ENCODE data around the gene LACRT. TPM values are rescaled to one million over a fixed set of nuclear protein-coding genes. Genes with fewer than 3 reads are reported as not detected.

LACRT gene
- total RNA-seq, 2 donors from 2014 or later, result not detected

GRCh38 chr12:54586620-54587019, 48.1 kb downstream of the LACRT start:
- no peaks in the 10 kb centered on the region for H3K9me3 ChIP-seq
- H3K4me3 ChIP-seq, result no peak overlapping the region
- no peak overlapping the region for H3K27ac ChIP-seq
- H3K27me3 ChIP-seq, result peaks cover 4% of the 10 kb centered on the region
- H3K36me3 ChIP-seq, result no peaks in the 10 kb centered on the region
- no peak overlapping the region for H3K9ac ChIP-seq (ENCODE audit: low read depth in 2 of 2, low read length in 2 of 2)
- DNase-seq, result no peak
- TF ChIP-seq CTCF (IDR thresholded peaks at IDR 0.05), result no peak
- intact Hi-C loops (cut with DNase I), result no loop called here
- H3K4me1 ChIP-seq, result peaks cover 4% of the 10 kb centered on the region

- Histone ChIP-seq H3K4me3 (no peak overlapping the region), H3K9ac (ENCODE audit: low read depth in 2 of 2, low read length in 2 of 2) (no peak overlapping the region)
These were observed 49.5 kb downstream of the LACRT start for GRCh38 chr12:54585243-54585642.

GRCh38 chr12:54584128-54584527, 50.6 kb downstream of the LACRT start:
- intact Hi-C loops (cut with DNase I), result no loop called here
- no peak overlapping the region for H3K27ac ChIP-seq

More at GRCh38 chr12:54585243-54585642, 49.5 kb downstream of the LACRT start:
- Histone ChIP-seq H3K27me3 (peaks cover 4% of the 10 kb centered on the region), H3K9me3 (no peaks in the 10 kb centered on the region), H3K36me3 (no peaks in the 10 kb centered on the region), H3K4me1 (peaks cover 4% of the 10 kb centered on the region), H3K27ac (no peak overlapping the region)
- TF ChIP-seq CTCF (IDR thresholded peaks at IDR 0.05), result no peak
- intact Hi-C loops (cut with DNase I), result no loop called here
- DNase-seq, result no peak

GRCh38 chr12:54583726-54584125, 51.0 kb downstream of the LACRT start:
- no peak for DNase-seq
- Histone ChIP-seq H3K9me3 (no peaks in the 10 kb centered on the region), H3K4me1 (peaks cover 2% of the 10 kb centered on the region), H3K9ac (ENCODE audit: low read depth in 2 of 2, low read length in 2 of 2) (no peak overlapping the region), H3K4me3 (no peak overlapping the region), H3K27me3 (no peaks in the 10 kb centered on the region), H3K27ac (no peak overlapping the region), H3K36me3 (no peaks in the 10 kb centered on the region)
- intact Hi-C loops (cut with DNase I), result no loop called here
- no peak for TF ChIP-seq CTCF (IDR thresholded peaks at IDR 0.05)

More at GRCh38 chr12:54584128-54584527, 50.6 kb downstream of the LACRT start:
- no peak for DNase-seq
- no peak for TF ChIP-seq CTCF (IDR thresholded peaks at IDR 0.05)
- Histone ChIP-seq H3K4me3 (no peak overlapping the region), H3K9ac (ENCODE audit: low read depth in 2 of 2, low read length in 2 of 2) (no peak overlapping the region), H3K9me3 (no peaks in the 10 kb centered on the region), H3K36me3 (no peaks in the 10 kb centered on the region), H3K4me1 (peaks cover 4% of the 10 kb centered on the region), H3K27me3 (peaks cover 1% of the 10 kb centered on the region)

- H3K9ac ChIP-seq (ENCODE audit: low read depth in 2 of 2, low read length in 2 of 2), result no peak overlapping the region
- no peak for TF ChIP-seq CTCF (IDR thresholded peaks at IDR 0.05)
- intact Hi-C loops (cut with DNase I), result no loop called here
- H3K9me3 ChIP-seq, result no peaks in the 10 kb centered on the region
- H3K4me3 ChIP-seq, result no peak overlapping the region
- DNase-seq, result no peak
- no peaks in the 10 kb centered on the region for H3K36me3 ChIP-seq
- no peak overlapping the region for H3K27ac ChIP-seq
- no peaks in the 10 kb centered on the region for H3K4me1 ChIP-seq
- no peaks in the 10 kb centered on the region for H3K27me3 ChIP-seq
These were observed 53.3 kb downstream of the LACRT start for GRCh38 chr12:54581412-54581811.

Other genes starting within 250 kb of the LACRT start
- 100 to 1,000 TPM in 1 of 2 donors, 1 to 10 TPM in 1; 7.8 to 120 TPM for gene ITGA5, start 215.6 kb downstream of the LACRT start, total RNA-seq
- gene GTSF1, start 161.3 kb downstream of the LACRT start, total RNA-seq, result under 1 TPM in 1 of 2 donors, not detected in 1; 0.99 TPM
- gene NCKAP1L, start 137.1 kb downstream of the LACRT start, total RNA-seq, result 10 to 100 TPM in 1 of 2 donors, 1 to 10 TPM in 1; 3.6 to 13.8 TPM
- 1 to 10 TPM in 1 of 2 donors, under 1 TPM in 1; 0.40 to 1.0 TPM for gene PDE1B, start 85.3 kb downstream of the LACRT start, total RNA-seq
- 1 to 10 TPM in 1 of 2 donors, not detected in 1; 5.2 TPM for gene PPP1R1A, start 46.2 kb downstream of the LACRT start, total RNA-seq
- gene DCD, start 13.5 kb upstream of the LACRT start, total RNA-seq, result not detected
- gene MUCL1, start 219.6 kb upstream of the LACRT start, total RNA-seq, result not detected